ENCODE results near the gene DUXB. TPM values are rescaled to one million over a fixed set of nuclear protein-coding genes. Genes with fewer than 3 reads are reported as not detected.

Gene DUXB
- total and polyA plus RNA-seq, 4 donors: not detected

DNA sequence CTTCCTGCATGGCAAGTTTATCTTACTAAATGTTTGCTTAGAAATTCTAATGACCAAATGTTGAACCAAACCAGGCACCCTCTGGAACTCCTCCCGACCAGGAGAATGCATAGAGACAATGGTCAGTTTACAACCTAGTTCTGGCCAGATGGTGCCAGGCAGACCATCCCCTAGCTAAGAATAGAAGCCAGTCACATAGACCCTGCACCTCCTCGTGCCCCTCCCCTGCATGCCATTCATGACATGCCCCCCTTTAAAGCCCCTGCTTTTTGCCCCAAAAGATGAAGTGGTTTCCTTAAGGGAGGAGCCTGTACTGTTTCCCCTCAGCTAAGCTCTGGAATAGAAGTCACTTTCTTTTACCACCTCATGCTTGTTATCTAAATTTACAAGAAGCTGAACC is 31.6 kb upstream of the DUXB start:
- 33 to 49% methylated on average over 2 of the region's 2 CpGs for WGBS, 2 donors

DNA sequence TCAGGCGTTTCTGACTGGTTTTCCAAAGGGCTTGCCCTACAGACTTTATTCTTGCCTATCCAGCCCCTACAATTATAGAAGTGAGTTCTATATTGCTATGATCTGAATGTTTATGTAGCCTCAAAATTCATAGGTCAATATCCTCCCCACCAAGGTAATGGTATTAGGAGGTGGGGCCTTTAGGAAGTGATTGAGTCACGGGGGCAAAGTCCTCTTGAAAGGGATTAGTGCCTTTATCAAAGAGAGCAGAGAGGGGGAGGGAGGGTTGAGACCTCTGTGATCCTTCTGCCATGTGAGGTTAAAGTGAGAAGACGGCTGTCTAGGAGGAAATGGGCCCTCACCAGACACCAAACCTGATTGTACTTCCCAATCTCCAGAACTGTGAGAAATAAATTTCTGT is 26.0 kb upstream of the DUXB start:
- no peaks in the 10 kb centered on the region for H3K27me3 ChIP-seq (ENCODE audit: control insufficient read depth in 3 of 3, insufficient read depth in 3 of 3, low read length in 2 of 3)
- H3K9me3 ChIP-seq (ENCODE audit: control insufficient read depth in 4 of 4, insufficient read depth in 3 of 4, low read length in 3 of 4): no peaks in the 10 kb centered on the region
- WGBS, 2 donors: 64 to 69% methylated on average over 3 of the region's 3 CpGs
- TF ChIP-seq, protein P1, sequence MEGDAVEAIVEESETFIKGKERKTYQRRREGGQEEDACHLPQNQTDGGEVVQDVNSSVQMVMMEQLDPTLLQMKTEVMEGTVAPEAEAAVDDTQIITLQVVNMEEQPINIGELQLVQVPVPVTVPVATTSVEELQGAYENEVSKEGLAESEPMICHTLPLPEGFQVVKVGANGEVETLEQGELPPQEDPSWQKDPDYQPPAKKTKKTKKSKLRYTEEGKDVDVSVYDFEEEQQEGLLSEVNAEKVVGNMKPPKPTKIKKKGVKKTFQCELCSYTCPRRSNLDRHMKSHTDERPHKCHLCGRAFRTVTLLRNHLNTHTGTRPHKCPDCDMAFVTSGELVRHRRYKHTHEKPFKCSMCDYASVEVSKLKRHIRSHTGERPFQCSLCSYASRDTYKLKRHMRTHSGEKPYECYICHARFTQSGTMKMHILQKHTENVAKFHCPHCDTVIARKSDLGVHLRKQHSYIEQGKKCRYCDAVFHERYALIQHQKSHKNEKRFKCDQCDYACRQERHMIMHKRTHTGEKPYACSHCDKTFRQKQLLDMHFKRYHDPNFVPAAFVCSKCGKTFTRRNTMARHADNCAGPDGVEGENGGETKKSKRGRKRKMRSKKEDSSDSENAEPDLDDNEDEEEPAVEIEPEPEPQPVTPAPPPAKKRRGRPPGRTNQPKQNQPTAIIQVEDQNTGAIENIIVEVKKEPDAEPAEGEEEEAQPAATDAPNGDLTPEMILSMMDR (IDR thresholded peaks at IDR 0.05; ENCODE audit: control extremely low read depth, extremely low read depth): no peak
- DNase-seq: no peak
- H3K4me3 ChIP-seq: no peak overlapping the region
- H3K27ac ChIP-seq (ENCODE audit: low read depth in 1 of 2, low read length in 1 of 2): no peak overlapping the region
- H3K9ac ChIP-seq (ENCODE audit: insufficient read depth in 1 of 2, low read length in 2 of 2): no peak overlapping the region
- no peak for ATAC-seq (ENCODE audit: insufficient read depth, low FRiP score)
- H3K4me1 ChIP-seq (ENCODE audit: control insufficient read depth in 5 of 5, insufficient read depth in 5 of 5, low read length in 5 of 5): no peaks in the 10 kb centered on the region
- H3K36me3 ChIP-seq (ENCODE audit: control insufficient read depth in 4 of 4, insufficient read depth in 4 of 4, low read length in 4 of 4): no peaks in the 10 kb centered on the region

More for the DNA sequence above, 31.6 kb upstream of the DUXB start:
- Histone ChIP-seq H3K27me3 (ENCODE audit: control insufficient read depth in 3 of 3, insufficient read depth in 3 of 3, low read length in 2 of 3) (no peaks in the 10 kb centered on the region), H3K4me3 (no peak overlapping the region), H3K9me3 (ENCODE audit: control insufficient read depth in 4 of 4, insufficient read depth in 3 of 4, low read length in 3 of 4) (no peaks in the 10 kb centered on the region), H3K36me3 (ENCODE audit: control insufficient read depth in 4 of 4, insufficient read depth in 4 of 4, low read length in 4 of 4) (no peaks in the 10 kb centered on the region), H3K27ac (ENCODE audit: low read depth in 1 of 2, low read length in 1 of 2) (peak overlapping the region in 1 of 2 donors; percentile 6), H3K4me1 (ENCODE audit: control insufficient read depth in 5 of 5, insufficient read depth in 5 of 5, low read length in 5 of 5) (peaks cover 3 to 16% (median 10%) of the 10 kb centered on the region in 5 donors), H3K9ac (ENCODE audit: insufficient read depth in 1 of 2, low read length in 2 of 2) (no peak overlapping the region)
- DNase-seq (no peak), ATAC-seq (ENCODE audit: insufficient read depth, low FRiP score) (no peak)
- TF ChIP-seq, protein P1 (IDR thresholded peaks at IDR 0.05; ENCODE audit: control extremely low read depth, extremely low read depth): no peak

DNA sequence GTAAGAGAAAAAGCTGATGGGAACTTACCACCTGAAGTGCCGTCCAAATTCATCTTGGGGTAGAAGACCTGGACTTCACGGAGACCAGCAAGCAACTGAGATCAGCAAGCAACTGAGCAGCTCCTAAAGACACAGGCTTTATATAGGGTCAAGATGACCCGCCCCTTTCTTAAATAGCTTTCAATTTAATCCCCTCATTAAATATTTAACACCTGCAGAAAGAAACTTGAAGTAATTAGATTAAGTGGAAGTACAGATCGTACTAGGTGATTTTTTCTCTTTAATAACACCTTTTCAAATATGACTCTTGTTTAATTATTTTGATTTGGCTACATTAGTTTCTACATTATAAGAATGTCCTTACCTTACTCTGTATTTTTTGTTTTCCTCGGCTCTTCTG is 25.1 kb upstream of the DUXB start, which contains the start of gene CPHXL:
CPHXL (minus strand) TSS at position 101 of the 400 bp plus-strand sequence; CDS start at position 53, 48 bp downstream.
- TF ChIP-seq, protein P1 (IDR thresholded peaks at IDR 0.05; ENCODE audit: control extremely low read depth, extremely low read depth): no peak
- Histone ChIP-seq H3K27me3 (ENCODE audit: control insufficient read depth in 3 of 3, insufficient read depth in 3 of 3, low read length in 2 of 3) (no peaks in the 10 kb centered on the region), H3K9me3 (ENCODE audit: control insufficient read depth in 4 of 4, insufficient read depth in 3 of 4, low read length in 3 of 4) (no peaks in the 10 kb centered on the region), H3K9ac (ENCODE audit: insufficient read depth in 1 of 2, low read length in 2 of 2) (no peak within 1 kb of the TSS), H3K4me1 (ENCODE audit: control insufficient read depth in 5 of 5, insufficient read depth in 5 of 5, low read length in 5 of 5) (no peaks in the 10 kb centered on the region), H3K36me3 (ENCODE audit: control insufficient read depth in 4 of 4, insufficient read depth in 4 of 4, low read length in 4 of 4) (no peaks in the 10 kb centered on the region), H3K27ac (ENCODE audit: low read depth in 1 of 2, low read length in 1 of 2) (no peak within 1 kb of the TSS), H3K4me3 (no peak within 1 kb of the TSS)
- no peak for ATAC-seq (ENCODE audit: insufficient read depth, low FRiP score)
- DNase-seq: no peak
- 79 to 81% methylated on average over 5 of the region's 5 CpGs for WGBS, 2 donors

GRCh38 chr16:75718452-75718851 is 17.2 kb upstream of the DUXB start:
- WGBS, 2 donors: 91 to 96% methylated on average over 4 of the region's 4 CpGs

More at GRCh38 chr16:75718452-75718851, 17.2 kb upstream of the DUXB start:
- DNase-seq (no peak), ATAC-seq (ENCODE audit: insufficient read depth, low FRiP score) (no peak)
- H3K27me3 ChIP-seq (ENCODE audit: control insufficient read depth in 3 of 3, insufficient read depth in 3 of 3, low read length in 2 of 3): no peaks in the 10 kb centered on the region
- no peaks in the 10 kb centered on the region for H3K36me3 ChIP-seq (ENCODE audit: control insufficient read depth in 4 of 4, insufficient read depth in 4 of 4, low read length in 4 of 4)
- no peak overlapping the region for H3K27ac ChIP-seq (ENCODE audit: low read depth in 1 of 2, low read length in 1 of 2)
- no peak overlapping the region for H3K9ac ChIP-seq (ENCODE audit: insufficient read depth in 1 of 2, low read length in 2 of 2)
- TF ChIP-seq, protein P1 (IDR thresholded peaks at IDR 0.05; ENCODE audit: control extremely low read depth, extremely low read depth): no peak
- no peaks in the 10 kb centered on the region for H3K4me1 ChIP-seq (ENCODE audit: control insufficient read depth in 5 of 5, insufficient read depth in 5 of 5, low read length in 5 of 5)
- H3K4me3 ChIP-seq: no peak overlapping the region
- H3K9me3 ChIP-seq (ENCODE audit: control insufficient read depth in 4 of 4, insufficient read depth in 3 of 4, low read length in 3 of 4): peaks cover 0 to 4% (median 1%) of the 10 kb centered on the region in 4 donors

Measured in lung (tissue), 12 donors.